ENCODE data around the gene PMS1.

The PMS1 gene

GRCh38 chr2:189862751-189863150 is 78.5 kb downstream of the PMS1 start:
- peak; percentile 11 for DNase-seq (ENCODE audit: low read depth)
- TF ChIP-seq CTCF (conservative IDR thresholded peaks at IDR 0.05; ENCODE audit: low read length), result no peak

DNA sequence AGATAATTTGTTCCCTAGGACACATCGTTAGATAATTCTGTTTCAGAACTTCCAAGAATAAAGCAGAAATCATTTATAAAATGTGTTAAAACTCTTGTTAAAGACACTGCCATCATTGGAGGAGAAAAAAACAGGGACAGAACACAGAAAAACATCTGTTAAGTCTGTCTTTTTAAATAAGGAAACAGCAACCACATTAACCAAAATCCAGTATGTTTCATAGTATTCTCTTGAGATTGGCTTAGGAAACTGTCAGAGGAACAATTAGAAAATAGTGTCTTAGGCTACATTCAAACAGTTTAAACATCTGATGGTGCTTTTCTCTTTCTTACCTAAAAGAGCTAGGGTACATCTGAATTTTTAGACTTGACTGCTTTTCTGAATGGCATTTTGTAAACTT is 81.6 kb downstream of the PMS1 start:
- peak; percentile 38 for DNase-seq (ENCODE audit: low read depth)
- TF ChIP-seq CTCF (conservative IDR thresholded peaks at IDR 0.05; ENCODE audit: low read length), result no peak
- H3K4me3 ChIP-seq (ENCODE audit: low read length), result no peak overlapping the region

More at GRCh38 chr2:189862751-189863150, 78.5 kb downstream of the PMS1 start:
- H3K4me3 ChIP-seq (ENCODE audit: low read length), result no peak overlapping the region

DNA sequence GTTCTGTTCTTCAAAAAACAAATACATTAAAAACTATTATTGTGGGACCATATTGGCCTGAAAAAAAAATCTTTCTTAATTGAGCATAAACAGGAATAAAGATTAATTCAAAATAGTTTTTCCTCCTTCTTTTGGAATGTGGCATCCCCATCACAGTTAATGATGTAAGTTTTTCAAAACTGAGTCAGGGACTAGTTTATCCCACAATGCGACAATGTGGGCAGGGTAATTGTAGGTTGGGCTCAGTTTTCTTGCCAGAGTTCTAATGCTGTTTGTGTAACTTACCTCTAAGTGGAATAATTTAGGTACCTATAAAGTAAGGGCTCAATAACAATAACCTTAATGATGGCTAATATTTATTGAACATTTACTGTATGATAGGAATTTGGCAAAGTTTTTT is 82.0 kb downstream of the PMS1 start:
- no peak for TF ChIP-seq CTCF (conservative IDR thresholded peaks at IDR 0.05; ENCODE audit: low read length)
- H3K4me3 ChIP-seq (ENCODE audit: low read length), result no peak overlapping the region
- DNase-seq (ENCODE audit: low read depth), result peak; percentile 42

DNA sequence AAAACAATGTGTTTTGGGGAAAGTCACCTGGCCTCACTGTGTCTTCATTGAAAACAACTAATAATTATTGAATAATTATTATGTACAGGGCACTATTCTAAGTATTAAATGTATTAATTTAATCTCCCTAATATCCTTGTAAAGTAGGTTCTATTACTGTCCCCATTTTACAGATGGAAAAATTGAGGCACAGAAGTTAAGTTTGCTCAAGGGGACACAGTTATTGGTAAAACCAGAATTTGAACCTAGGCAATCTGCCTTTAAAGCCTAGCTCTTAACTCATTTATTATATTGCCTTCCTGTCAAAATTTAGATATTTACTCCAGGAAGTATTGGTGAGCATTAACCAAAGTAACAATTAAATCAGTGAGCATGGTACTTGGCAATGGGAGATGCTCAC is 84.6 kb downstream of the PMS1 start:
- DNase-seq (ENCODE audit: low read depth), result no peak
- no peak overlapping the region for H3K4me3 ChIP-seq (ENCODE audit: low read length)
- TF ChIP-seq CTCF (conservative IDR thresholded peaks at IDR 0.05; ENCODE audit: low read length), result no peak

GRCh38 chr2:189870381-189871085 is 86.3 kb downstream of the PMS1 start:
- H3K4me3 ChIP-seq (ENCODE audit: low read length), result no peak overlapping the region
- DNase-seq (ENCODE audit: low read depth), result no peak
- TF ChIP-seq CTCF (conservative IDR thresholded peaks at IDR 0.05; ENCODE audit: low read length), result no peak

GRCh38 chr2:189873696-189874095 is 89.4 kb downstream of the PMS1 start:
- no peak for TF ChIP-seq CTCF (conservative IDR thresholded peaks at IDR 0.05; ENCODE audit: low read length)
- no peak overlapping the region for H3K4me3 ChIP-seq (ENCODE audit: low read length)
- DNase-seq (ENCODE audit: low read depth), result no peak

DNA sequence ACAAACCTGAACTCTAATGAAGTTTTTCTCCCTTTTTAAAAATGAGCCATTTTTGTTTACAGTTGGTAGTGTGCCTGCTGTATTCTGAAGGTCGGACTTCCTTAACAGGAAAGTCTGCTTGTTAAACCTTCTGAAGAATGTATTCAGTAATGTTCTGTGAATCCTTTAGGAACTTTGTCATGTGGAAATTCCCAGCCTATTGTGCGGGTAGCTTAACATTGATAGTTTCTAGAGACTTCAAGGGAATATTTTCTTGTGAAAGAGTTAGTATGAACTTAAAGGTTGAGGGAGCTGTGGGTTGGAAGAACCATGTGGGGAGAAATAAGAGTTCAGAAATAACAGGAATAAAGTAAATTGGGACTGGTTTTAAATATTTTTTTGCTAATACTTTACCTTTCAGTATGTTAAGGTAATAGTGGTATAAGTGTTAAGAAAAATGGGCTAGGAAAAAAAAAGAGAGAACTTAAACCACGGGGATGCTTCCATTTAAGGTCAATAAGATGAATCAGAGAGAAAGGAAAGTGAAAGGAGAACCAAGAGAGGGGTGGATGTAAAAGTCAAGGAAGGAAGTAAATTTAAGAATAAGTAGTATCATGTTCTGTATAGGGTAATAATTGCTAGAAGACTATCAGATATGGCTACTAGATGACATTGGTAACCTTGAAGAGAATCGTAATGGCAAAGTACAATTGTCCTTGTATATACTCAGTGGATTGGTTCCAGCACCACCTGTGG is 90.5 kb downstream of the PMS1 start:
- DNase-seq (ENCODE audit: low read depth), result no peak
- no peak for TF ChIP-seq CTCF (conservative IDR thresholded peaks at IDR 0.05; ENCODE audit: low read length)
- no peak overlapping the region for H3K4me3 ChIP-seq (ENCODE audit: low read length)
